SH-SY5Y (cell line): Measurements from ENCODE around the gene PRTG.

ENCODE experiments used
- GATA2 ChIP-seq: IDR thresholded peaks from 2 replicates; pipeline ENCODE4 v1.6.1; 2011; ENCODE audit warnings: mild to moderate bottlenecking, low read depth, low read length
- GATA3 ChIP-seq: IDR thresholded peaks from 2 replicates; pipeline ENCODE4 v1.6.1; 2011; ENCODE audit warnings: low read depth, mild to moderate bottlenecking, low read length, moderate library complexity

- TF ChIP-seq GATA2 (no peak), GATA3 (no peak)
Observed at GRCh38 chr15:55665605-55666227, 77.2 kb downstream of the PRTG start.
